HG02938 (cell line): ENCODE data around the gene WAPL.
"Not testable (repeated sequence)": the region's sequence is repeated elsewhere in the genome, so short reads cannot be mapped to it uniquely, and the experiment has no call there.

ENCODE experiments used
- ATAC-seq: cut with Tn5 transposase; IDR thresholded peaks from one replicate; pipeline ENCODE4 v1.9.1; 2021; ENCODE audit warnings: mild to moderate bottlenecking, moderate library complexity; ENCODE audit not compliant: unreplicated experiment

The WAPL gene

GRCh38 chr10:86391236-86391840 lies 130.3 kb downstream of the WAPL start:
- ATAC-seq = no peak

- no peak for ATAC-seq
These were observed 131.1 kb downstream of the WAPL start for GRCh38 chr10:86390337-86391120.

DNA sequence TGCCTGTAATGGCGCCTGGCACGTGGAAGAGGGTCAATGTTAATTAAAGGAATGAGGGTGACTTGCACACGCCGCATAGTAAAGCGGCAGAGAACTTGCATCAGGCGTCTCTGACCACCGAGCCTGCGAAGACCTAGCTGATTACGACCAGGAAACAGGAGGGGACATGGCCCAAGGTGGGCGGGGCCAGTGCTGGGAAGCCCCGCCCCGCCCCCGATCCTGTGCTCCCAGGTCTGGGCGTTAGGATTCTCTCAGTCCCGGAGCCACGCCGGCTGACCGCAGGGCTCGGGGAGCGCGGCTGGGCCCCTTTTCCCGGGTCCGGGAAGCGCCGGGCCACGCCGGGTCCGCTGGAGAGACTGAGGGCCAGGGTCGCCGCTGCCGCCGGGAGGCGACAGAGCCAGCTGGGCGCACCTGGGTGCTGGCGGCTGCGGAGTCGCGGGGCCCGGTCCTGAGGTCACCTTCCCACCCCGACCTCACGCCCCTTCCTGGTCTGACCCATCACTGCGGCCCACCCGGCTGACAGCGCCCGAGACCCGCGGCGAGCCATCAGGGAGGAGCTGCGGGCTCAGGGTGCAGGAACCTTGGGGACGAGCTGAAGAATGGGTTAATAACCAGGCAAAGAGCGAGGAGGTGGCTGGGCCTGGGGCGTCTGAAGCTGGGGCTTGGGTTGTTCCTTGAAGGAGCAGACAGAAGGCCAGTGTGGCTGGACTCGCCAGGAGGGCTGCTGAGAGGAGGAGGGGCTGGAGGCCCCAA lies 132.0 kb downstream of the WAPL start:
- peak; percentile 60 for ATAC-seq

GRCh38 chr10:86389109-86389440 lies 132.5 kb downstream of the WAPL start:
- not testable (repeated sequence) for ATAC-seq

GRCh38 chr10:86388119-86388704 lies 133.4 kb downstream of the WAPL start:
- no peak for ATAC-seq

DNA sequence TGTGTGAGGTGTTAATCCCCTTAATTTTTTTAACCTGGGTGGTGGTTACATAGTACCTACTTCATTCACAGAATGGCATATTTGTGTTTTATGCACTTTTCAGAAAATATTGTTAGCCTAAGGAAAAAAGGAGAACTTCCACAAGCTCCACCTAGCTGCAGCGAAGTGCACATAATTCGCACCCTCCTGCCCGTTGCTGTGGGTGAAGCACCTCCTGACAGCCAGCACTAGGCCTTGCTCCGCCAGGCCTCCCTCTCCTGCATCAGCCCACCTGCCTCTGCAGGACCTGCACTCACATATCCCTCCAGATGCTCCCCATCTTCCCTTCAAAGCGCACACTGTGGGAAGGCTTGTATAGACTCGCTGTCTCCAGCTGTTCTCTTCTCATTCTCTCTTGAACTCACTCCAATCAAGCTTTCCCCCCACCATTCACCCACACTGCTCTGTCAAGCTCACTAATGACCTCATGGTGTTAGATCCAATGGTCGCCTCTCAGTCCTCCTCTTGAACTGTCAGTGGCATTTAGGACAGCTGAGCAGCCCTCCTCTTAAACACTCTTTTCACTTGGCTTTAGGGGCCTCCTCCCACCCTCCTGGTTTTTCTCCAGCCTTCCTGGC lies 134.3 kb downstream of the WAPL start:
- ATAC-seq = no peak

DNA sequence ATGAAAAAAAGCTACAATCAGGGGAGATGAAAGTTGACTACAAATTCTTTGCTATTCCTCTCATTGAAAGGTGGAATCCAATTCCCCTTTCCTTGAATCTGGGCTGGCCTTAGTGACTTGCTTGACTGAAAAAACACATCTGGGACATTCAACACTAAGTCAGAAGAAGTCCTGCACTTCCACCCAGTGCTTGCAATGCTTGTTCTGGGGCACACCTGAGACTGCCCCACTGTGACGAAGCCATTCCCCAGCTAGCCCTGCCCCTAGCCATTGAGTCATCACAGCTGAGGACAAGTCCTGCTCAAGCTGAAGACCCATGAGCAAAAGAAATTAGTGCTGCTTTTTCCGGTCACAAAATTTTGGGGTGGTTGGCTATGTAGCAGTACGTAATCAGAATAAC lies 135.8 kb downstream of the WAPL start:
- ATAC-seq = no peak
